Stimulated activated CD8-positive, alpha-beta memory T cell treated with anti-CD3 and anti-CD28 coated beads, Interleukin-12 subunit alpha, Interleukin-12 subunit beta, amount 100 ng/mL, for 24 hours (primary cell): ENCODE results near the gene TCF7.

Experiments
- DNase-seq: peaks from one replicate; pipeline ENCODE4 v3.0.0-alpha.2; 2020; ENCODE audit errors: extremely low read depth

The TCF7 gene

GRCh38 chr5:134113902-134114875 lies at the start of gene TCF7:
TSS of gene TCF7 (plus strand) at chr5:134114681. CDS start at chr5:134114907, 226 bp downstream.
- DNase-seq: no peak

- DNase-seq: no peak
Measured at GRCh38 chr5:134069553-134069952, 44.9 kb upstream of the TCF7 start.

GRCh38 chr5:134070725-134071613 lies 43.5 kb upstream of the TCF7 start:
- no peak for DNase-seq

GRCh38 chr5:134071614-134072207 lies 42.8 kb upstream of the TCF7 start:
- DNase-seq: no peak

GRCh38 chr5:134072471-134073210 lies 41.8 kb upstream of the TCF7 start:
- no peak for DNase-seq

GRCh38 chr5:134073404-134073803 lies 41.1 kb upstream of the TCF7 start:
- no peak for DNase-seq

GRCh38 chr5:134075102-134075501 lies 39.4 kb upstream of the TCF7 start:
- no peak for DNase-seq

- DNase-seq: no peak
Measured at GRCh38 chr5:134077926-134078580, 36.4 kb upstream of the TCF7 start.

- DNase-seq: peak; percentile 53
Measured at GRCh38 chr5:134079748-134080581, 34.5 kb upstream of the TCF7 start.

GRCh38 chr5:134082264-134082992 lies 32.1 kb upstream of the TCF7 start:
- DNase-seq: no peak

GRCh38 chr5:134083517-134083916 lies 31.0 kb upstream of the TCF7 start:
- DNase-seq: no peak

- DNase-seq: no peak
Measured at GRCh38 chr5:134084022-134084565, 30.4 kb upstream of the TCF7 start.

- DNase-seq: no peak
Measured at GRCh38 chr5:134084570-134084969, 29.9 kb upstream of the TCF7 start.

GRCh38 chr5:134085411-134085810 lies 29.1 kb upstream of the TCF7 start:
- DNase-seq: no peak

GRCh38 chr5:134086225-134086942 lies 28.1 kb upstream of the TCF7 start:
- no peak for DNase-seq

- DNase-seq: no peak
Measured at GRCh38 chr5:134086943-134087305, 27.6 kb upstream of the TCF7 start.

- no peak for DNase-seq
Measured at GRCh38 chr5:134088291-134088690, 26.2 kb upstream of the TCF7 start.

GRCh38 chr5:134088994-134089560 lies 25.4 kb upstream of the TCF7 start:
- no peak for DNase-seq
